GM23338 (cell line): ENCODE results near the gene GNB2. TPM values are rescaled to one million over a fixed set of nuclear protein-coding genes. Genes with fewer than 3 reads are reported as not detected.
"Not testable (repeated sequence)": the region's sequence is repeated elsewhere in the genome, so short reads cannot be mapped to it uniquely, and the experiment has no call there.

ENCODE experiments used
- ATAC-seq: fragments of 200-7000 bp; cut with Tn5 transposase; 3 replicates; pipeline ENCODE4 v1.9.1; 2020
- DNase-seq: peaks from one replicate; pipeline ENCODE4 v3.0.0-alpha.2; 2015; ENCODE audit warnings: low spot score
- H2AFZ ChIP-seq: fragments of 200-600 bp; sonication (generic); 2 replicates; pipeline ENCODE4 v1.8.0; 2016; ENCODE audit warnings: antibody characterized with exemption, mild to moderate bottlenecking, moderate library complexity
- H3F3A ChIP-seq: fragments of 200-600 bp; sonication (generic); replicated peaks from 2 replicates; pipeline ENCODE4 v1.8.0; 2017; ENCODE audit warnings: antibody characterized with exemption, mixed run types, low read depth
- H3K27ac ChIP-seq: fragments of 200-600 bp; sonication (generic); 2 replicates; pipeline ENCODE4 v1.6.1; 2016; ENCODE audit warnings: low read depth
- H3K27me3 ChIP-seq: fragments of 200-600 bp; sonication (generic); 2 replicates; pipeline ENCODE4 v1.8.0; 2016; ENCODE audit warnings: mild to moderate bottlenecking, mixed run types, moderate library complexity; ENCODE audit not compliant: insufficient read depth
- H3K36me3 ChIP-seq: fragments of 200-600 bp; sonication (generic); 2 replicates; pipeline ENCODE4 v1.8.0; 2016; ENCODE audit warnings: mild to moderate bottlenecking; ENCODE audit not compliant: insufficient read depth
- H3K4me1 ChIP-seq: fragments of 200-600 bp; sonication (generic); 2 replicates; pipeline ENCODE4 v1.8.0; 2016; ENCODE audit warnings: mild to moderate bottlenecking, moderate library complexity; ENCODE audit not compliant: insufficient read depth
- H3K4me2 ChIP-seq: fragments of 200-600 bp; sonication (generic); 2 replicates; pipeline ENCODE4 v1.7.1; 2017; ENCODE audit warnings: mixed run types
- H3K4me3 ChIP-seq: fragments of 200-600 bp; sonication (generic); 2 replicates; pipeline ENCODE4 v1.6.1; 2016; ENCODE audit warnings: mixed run types
- H3K79me2 ChIP-seq: fragments of 200-600 bp; sonication (generic); replicated peaks from 2 replicates; pipeline ENCODE4 v1.8.0; 2017; ENCODE audit warnings: mild to moderate bottlenecking; ENCODE audit not compliant: insufficient read depth
- H3K9me2 ChIP-seq: fragments of 200-600 bp; sonication (generic); 2 replicates; pipeline ENCODE4 v1.8.0; 2017; ENCODE audit not compliant: insufficient read depth
- H4K20me1 ChIP-seq: fragments of 200-600 bp; sonication (generic); replicated peaks from 2 replicates; pipeline ENCODE4 v1.8.0; 2017; ENCODE audit warnings: mild to moderate bottlenecking; ENCODE audit not compliant: insufficient read depth
- H3K27ac Mint-ChIP-seq: 2 replicates; pipeline ENCODE4 v1.8.0; 2020; ENCODE audit warnings: inconsistent platforms, mild to moderate bottlenecking, moderate library complexity, mixed read lengths
- H3K27me3 Mint-ChIP-seq: 3 replicates; pipeline ENCODE4 v1.8.0; 2022; ENCODE audit warnings: low read depth, mild to moderate bottlenecking, moderate library complexity, mixed read lengths, inconsistent platforms; ENCODE audit not compliant: insufficient read depth, poor library complexity
- H3K36me3 Mint-ChIP-seq: 3 replicates; pipeline ENCODE4 v1.8.0; 2021; ENCODE audit warnings: low read depth, mild to moderate bottlenecking, inconsistent platforms, moderate library complexity, mixed read lengths
- H3K4me1 Mint-ChIP-seq: 3 replicates; pipeline ENCODE4 v1.8.0; 2020; ENCODE audit warnings: mild to moderate bottlenecking, inconsistent platforms, mixed read lengths
- H3K4me3 Mint-ChIP-seq: 3 replicates; pipeline ENCODE4 v1.8.0; 2021; ENCODE audit warnings: moderate library complexity, mild to moderate bottlenecking, inconsistent platforms, mixed read lengths
- H3K9me3 Mint-ChIP-seq: 3 replicates; pipeline ENCODE4 v1.8.0; 2020; ENCODE audit warnings: moderate library complexity, mild to moderate bottlenecking, inconsistent platforms, mixed read lengths
- CREB1 ChIP-seq: fragments of 250-450 bp; sonication (Bioruptor Pico); IDR thresholded peaks from 2 replicates; pipeline ENCODE4 v1.5.0; 2020; ENCODE audit warnings: low read depth, mild to moderate bottlenecking, moderate library complexity
- CTCF ChIP-seq, 2 experiments: fragments of 200-600 bp in 1 of 2; sonication (generic) in 1 of 2; conservative IDR thresholded peaks; 2 replicates each; pipeline versions ENCODE4 v1.5.1 to v1.6.1; 2016 to 2017; ENCODE audit warnings: antibody characterized with exemption in 2 of 2, low read depth in 2 of 2, mild to moderate bottlenecking in 2 of 2, moderate library complexity in 1 of 2
- EZH2 ChIP-seq: fragments of 200-600 bp; sonication (generic); IDR thresholded peaks from one replicate; pipeline ENCODE4 v1.8.0; 2017; ENCODE audit warnings: antibody characterized with exemption, mild to moderate bottlenecking, low read depth; ENCODE audit not compliant: unreplicated experiment
- EZH2phosphoT487 ChIP-seq: fragments of 200-600 bp; sonication (generic); IDR thresholded peaks from one replicate; pipeline ENCODE4 v1.8.1; 2018; ENCODE audit warnings: antibody characterized with exemption; ENCODE audit not compliant: unreplicated experiment
- JUNB ChIP-seq: IDR thresholded peaks from one replicate; pipeline ENCODE4 v1.6.1; 2016; ENCODE audit warnings: antibody characterized with exemption; ENCODE audit not compliant: unreplicated experiment
- NANOG ChIP-seq: IDR thresholded peaks from 2 replicates; pipeline ENCODE4 v1.6.1; 2016; ENCODE audit warnings: antibody characterized with exemption, borderline replicate concordance
- POLR2AphosphoS5 ChIP-seq: IDR thresholded peaks from 2 replicates; pipeline ENCODE4 v1.6.1; 2016; ENCODE audit warnings: antibody characterized with exemption, low read depth
- STAT1 ChIP-seq: IDR thresholded peaks from one replicate; pipeline ENCODE4 v1.6.1; 2016; ENCODE audit warnings: antibody characterized with exemption; ENCODE audit not compliant: unreplicated experiment
- ZNF114 ChIP-seq: fragments of 250-450 bp; sonication (Bioruptor Pico); IDR thresholded peaks from 2 replicates; pipeline ENCODE4 v1.5.0; 2020; ENCODE audit warnings: mild to moderate bottlenecking, moderate library complexity
- polyA plus RNA-seq: library from polyadenylated mRNA; unstranded; fragments of >200 nt; fragmentation: Nextera tagmentation; extraction: Ambion mirVana; gene quantifications from 2 replicates; pipeline ENCODE4 v1.2.1, GENCODE V29; 2016
- total RNA-seq: library from RNA; depleted of rRNA; stranded (reverse); fragments of >200 nt; shearing (Covaris generic); gene quantifications from 2 replicates; pipeline ENCODE4 v1.2.3, GENCODE V29; 2014

Gene GNB2
- total and polyA plus RNA-seq, 2 experiments from 2014 or later = 112 to 153 TPM

DNA sequence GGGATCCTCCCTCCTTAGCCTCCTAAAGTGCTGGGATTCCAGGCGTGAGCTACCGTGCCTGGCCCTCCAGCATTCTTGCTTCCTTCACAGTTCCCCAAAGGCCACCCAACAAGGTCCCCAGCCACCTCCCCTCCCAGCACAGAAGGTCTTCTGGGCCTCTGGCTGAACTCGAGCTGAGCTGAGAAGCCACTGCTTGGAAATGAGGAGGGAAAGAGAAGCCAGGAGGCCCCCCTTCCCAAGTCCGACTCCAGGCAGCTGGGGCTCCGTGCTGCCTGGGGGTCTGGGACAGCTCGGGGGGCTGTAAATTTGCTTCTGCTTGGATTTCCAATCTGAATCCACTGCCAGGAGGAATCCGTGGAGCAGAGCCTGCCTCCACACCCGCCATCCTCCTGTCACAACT lies 41.2 kb downstream of the GNB2 start (continued):
- TF ChIP-seq NANOG (no peak), CTCF (conservative IDR thresholded peaks at IDR 0.05; ENCODE audit: low read depth in 2 of 2) (no peak)

DNA sequence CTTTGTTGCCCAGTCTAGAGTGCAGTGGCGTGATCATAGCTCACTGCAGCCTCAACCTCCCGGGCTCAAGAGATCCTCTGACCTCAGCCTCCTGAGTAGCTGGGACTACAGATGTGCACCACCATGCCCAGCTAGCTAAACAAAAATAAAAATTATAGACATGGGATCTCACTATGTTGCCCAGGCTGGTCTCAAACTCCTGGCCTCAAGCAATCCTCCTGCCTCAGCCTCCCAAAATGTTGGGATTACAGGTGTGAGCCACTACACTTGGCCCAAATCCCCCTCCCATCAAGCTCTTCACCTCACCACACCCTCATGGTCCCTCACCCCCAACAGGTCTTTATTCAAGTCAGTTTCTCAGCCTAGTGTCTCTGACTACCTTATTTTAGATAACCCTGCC lies 43.5 kb downstream of the GNB2 start:
- H3K4me1 ChIP-seq, H3K27ac ChIP-seq, H3K4me2 ChIP-seq, H4K20me1 ChIP-seq, H3K27ac Mint-ChIP-seq, H3K9me2 ChIP-seq, H3K9me3 Mint-ChIP-seq, H3K4me3 Mint-ChIP-seq, DNase-seq, H3K36me3 Mint-ChIP-seq, H3F3A ChIP-seq, H3K36me3 ChIP-seq, H2AFZ ChIP-seq, H3K4me1 Mint-ChIP-seq, ATAC-seq, H3K79me2 ChIP-seq, H3K4me3 ChIP-seq: not testable (repeated sequence)
- H3K27me3 Mint-ChIP-seq = peaks cover 33% of the 10 kb centered on the region
- peaks cover 31% of the 10 kb centered on the region for H3K27me3 ChIP-seq

- Mint-ChIP-seq H3K4me1 (peaks cover 5% of the 10 kb centered on the region), H3K4me3 (peak overlapping the region; percentile 70), H3K27me3 (peaks cover 40% of the 10 kb centered on the region), H3K9me3 (peaks cover 2% of the 10 kb centered on the region; the same call in 2 of the 3 replicates), H3K27ac (no peak overlapping the region), H3K36me3 (no peaks in the 10 kb centered on the region)
- peaks cover 6% of the 10 kb centered on the region; the same call in 1 of the 2 replicates for H3F3A ChIP-seq
- ATAC-seq (peak; percentile 27), DNase-seq (no peak)
- H4K20me1 ChIP-seq = no peaks in the 10 kb centered on the region
- no peaks in the 10 kb centered on the region for H3K36me3 ChIP-seq
- H3K27ac ChIP-seq = no peak overlapping the region
- H2AFZ ChIP-seq = peak overlapping the region; percentile 93; the same call in 1 of the 2 replicates
- H3K9me2 ChIP-seq = no peaks in the 10 kb centered on the region
- peak overlapping the region; percentile 88 for H3K4me2 ChIP-seq
- peaks cover 9% of the 10 kb centered on the region; the same call in 1 of the 2 replicates for H3K4me1 ChIP-seq
- TF ChIP-seq EZH2 (peak; percentile 38), CTCF (conservative IDR thresholded peaks at IDR 0.05; ENCODE audit: low read depth in 2 of 2) (peak; percentile 23 to 50; a peak in 2 of 4 replicates), EZH2phosphoT487 (no peak), CREB1 (CRISPR knock-in tag) (no peak), POLR2AphosphoS5 (no peak), JUNB (no peak), ZNF114 (CRISPR knock-in tag) (no peak), STAT1 (no peak)
- peak overlapping the region; percentile 74 for H3K4me3 ChIP-seq
- H3K79me2 ChIP-seq = no peaks in the 10 kb centered on the region
- peaks cover 38% of the 10 kb centered on the region for H3K27me3 ChIP-seq
These were observed 46.2 kb downstream of the GNB2 start for GRCh38 chr7:100719523-100720278.
